ENCODE results near the gene LRRC7.
"Not testable (repeated sequence)": the region's sequence is repeated elsewhere in the genome, so short reads cannot be mapped to it uniquely, and the experiment has no call there.

Gene LRRC7

DNA sequence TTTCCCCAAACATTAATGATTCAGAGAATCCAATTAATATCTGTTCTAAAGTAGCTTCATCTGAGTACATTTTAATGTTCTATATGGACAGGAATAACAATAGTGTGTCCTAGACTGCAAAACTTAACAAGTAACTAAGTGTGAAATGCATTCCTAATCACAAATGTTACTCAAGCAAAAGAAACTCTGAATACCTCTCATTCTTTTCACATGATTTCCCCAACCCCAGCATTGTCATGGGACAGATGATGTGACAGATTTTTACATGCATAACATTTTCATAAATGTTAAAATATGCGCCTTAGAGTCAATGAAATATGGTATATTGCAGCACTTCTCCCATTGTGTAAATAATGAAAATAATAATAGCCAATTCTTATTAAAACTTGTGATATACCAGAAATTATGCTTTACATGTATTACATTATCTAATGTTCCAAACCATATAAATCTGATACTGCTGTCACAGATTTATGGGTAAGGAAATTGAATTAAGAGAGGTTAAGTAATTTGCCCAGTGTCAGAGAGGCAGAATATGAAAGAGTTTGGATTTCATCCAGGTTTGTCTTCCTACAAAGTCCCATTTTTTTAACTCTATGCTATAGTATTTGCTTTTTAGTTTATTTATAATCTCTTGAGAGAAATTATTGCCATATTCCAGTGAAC, 269.4 kb downstream of the LRRC7 start:
- DNase-seq: no peak
- Mint-ChIP-seq H3K4me1 (no peaks in the 10 kb centered on the region), H3K27me3 (no peaks in the 10 kb centered on the region), H3K27ac (no peak overlapping the region), H3K4me3 (no peak overlapping the region), H3K9me3 (peaks cover 0 to 6% of the 10 kb centered on the region in 2 donors)
- no peak for ATAC-seq

- H3K27ac Mint-ChIP-seq: no peak overlapping the region
- H3K4me3 Mint-ChIP-seq: no peak overlapping the region
Measured at GRCh38 chr1:69842326-69842725, 274.6 kb downstream of the LRRC7 start.

GRCh38 chr1:69845655-69846054, 277.9 kb downstream of the LRRC7 start:
- no peak overlapping the region for H3K27ac Mint-ChIP-seq
- no peak overlapping the region for H3K4me3 Mint-ChIP-seq
- DNase-seq: no peak
- no peaks in the 10 kb centered on the region for H3K27me3 Mint-ChIP-seq
- no peak for ATAC-seq
- H3K4me1 Mint-ChIP-seq: no peaks in the 10 kb centered on the region
- H3K9me3 Mint-ChIP-seq: peaks cover 7 to 10% of the 10 kb centered on the region in 2 donors

More at GRCh38 chr1:69842326-69842725, 274.6 kb downstream of the LRRC7 start:
- Mint-ChIP-seq H3K4me1 (no peaks in the 10 kb centered on the region), H3K9me3 (peaks cover 1 to 5% of the 10 kb centered on the region in 2 donors), H3K27me3 (no peaks in the 10 kb centered on the region)
- DNase-seq: no peak
- no peak for ATAC-seq

DNA sequence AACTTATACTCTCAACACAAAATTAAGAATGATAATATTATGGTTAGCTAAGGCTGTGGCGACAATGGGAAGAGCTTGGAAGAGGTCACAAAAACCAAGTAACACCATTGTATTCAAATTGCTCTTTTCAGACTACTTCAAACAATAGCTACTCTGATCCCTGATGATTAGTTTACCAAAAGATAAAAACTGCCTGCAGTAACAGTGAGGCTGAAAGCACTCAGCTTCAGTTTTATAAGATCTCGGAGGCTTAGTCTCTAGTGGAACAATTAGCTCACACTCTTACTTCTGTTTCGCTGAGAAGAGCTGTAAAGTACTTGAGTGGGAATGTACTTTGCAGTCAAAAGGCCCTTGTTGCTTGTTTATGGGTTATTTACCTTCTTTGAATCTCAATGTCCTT, 278.5 kb downstream of the LRRC7 start:
- no peak for ATAC-seq
- Mint-ChIP-seq H3K27me3 (no peaks in the 10 kb centered on the region), H3K9me3 (peaks cover 5 to 7% of the 10 kb centered on the region in 2 donors), H3K4me3 (no peak overlapping the region), H3K27ac (no peak overlapping the region), H3K4me1 (no peaks in the 10 kb centered on the region)
- no peak for DNase-seq

DNA sequence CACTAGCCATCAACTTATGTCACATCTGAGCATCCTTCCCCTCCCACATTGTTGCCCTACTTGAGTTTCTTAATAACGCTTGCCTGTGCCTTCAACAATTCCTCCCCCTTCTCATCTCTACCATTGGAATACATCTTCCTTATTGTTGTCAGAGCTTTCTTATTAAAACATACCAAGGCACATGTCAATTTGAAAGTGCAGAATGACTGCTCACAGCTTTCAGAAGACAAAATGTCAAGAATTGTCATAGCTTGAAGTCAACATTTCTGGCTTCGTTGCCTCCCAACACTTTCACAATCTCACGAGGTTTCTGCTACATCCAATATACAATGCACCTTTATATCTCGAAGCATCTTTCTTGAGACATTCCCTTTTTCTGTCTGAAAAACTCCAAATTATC, 279.9 kb downstream of the LRRC7 start:
- Mint-ChIP-seq H3K27ac (no peak overlapping the region), H3K4me1 (no peaks in the 10 kb centered on the region), H3K9me3 (peaks cover 5 to 7% of the 10 kb centered on the region in 2 donors), H3K27me3 (no peaks in the 10 kb centered on the region), H3K4me3 (no peak overlapping the region)
- DNase-seq: no peak
- no peak for ATAC-seq

DNA sequence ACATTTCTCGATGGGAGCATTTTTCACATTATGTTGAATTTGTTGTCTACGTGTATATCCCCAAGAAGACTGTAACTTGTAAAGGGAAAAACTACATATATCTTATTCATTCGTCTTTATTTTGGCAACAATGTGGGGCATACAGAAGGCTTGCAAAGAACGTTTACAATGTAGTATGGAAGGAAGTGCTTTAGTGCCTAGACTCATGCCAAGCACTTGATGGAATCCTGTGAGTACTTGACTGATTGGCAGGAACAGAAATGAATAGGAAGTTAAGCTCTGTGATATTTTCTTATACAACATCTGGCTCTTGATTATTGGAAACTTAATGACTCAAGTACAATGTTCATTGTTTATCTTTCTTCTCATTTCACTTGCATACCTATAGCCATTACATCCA, 284.4 kb downstream of the LRRC7 start:
- no peak overlapping the region for H3K4me3 Mint-ChIP-seq
- no peaks in the 10 kb centered on the region for H3K4me1 Mint-ChIP-seq
- DNase-seq (no peak), ATAC-seq (no peak)
- H3K27ac Mint-ChIP-seq: no peak overlapping the region
- no peaks in the 10 kb centered on the region for H3K27me3 Mint-ChIP-seq
- peaks cover 7 to 9% of the 10 kb centered on the region in 2 donors for H3K9me3 Mint-ChIP-seq

- H3K9me3 Mint-ChIP-seq: peaks cover 2 to 5% of the 10 kb centered on the region in 2 donors
- no peak overlapping the region for H3K4me3 Mint-ChIP-seq
- H3K27me3 Mint-ChIP-seq: no peaks in the 10 kb centered on the region
- ATAC-seq (no peak), DNase-seq (no peak)
- no peaks in the 10 kb centered on the region for H3K4me1 Mint-ChIP-seq
- H3K27ac Mint-ChIP-seq: no peak overlapping the region
Measured at GRCh38 chr1:69852706-69853105, 285.0 kb downstream of the LRRC7 start.

- H3K4me1 Mint-ChIP-seq: no peaks in the 10 kb centered on the region
- H3K27me3 Mint-ChIP-seq: no peaks in the 10 kb centered on the region
Measured at GRCh38 chr1:69858534-69858933, 290.8 kb downstream of the LRRC7 start.

DNA sequence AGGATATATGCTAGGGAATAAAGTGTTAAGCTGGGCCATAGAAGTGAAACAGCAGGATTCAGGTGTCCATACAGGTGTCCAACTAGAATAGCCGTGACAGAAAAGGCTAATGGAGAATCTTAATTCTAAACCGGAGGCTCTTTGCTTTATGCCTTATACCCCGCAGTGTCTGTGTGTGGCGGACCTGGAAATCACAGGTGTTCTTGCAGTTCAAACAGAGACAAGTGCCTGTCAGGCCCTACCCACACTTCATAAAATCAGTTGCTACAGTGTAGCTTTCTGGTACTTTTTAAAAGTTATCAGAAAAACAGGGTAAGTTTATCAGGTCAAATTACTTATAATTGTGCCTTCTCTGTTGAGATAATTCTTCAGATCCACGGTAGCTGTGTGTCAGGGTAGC, 293.9 kb downstream of the LRRC7 start:
- no peak overlapping the region for H3K4me3 Mint-ChIP-seq

More at GRCh38 chr1:69858534-69858933, 290.8 kb downstream of the LRRC7 start:
- no peak overlapping the region for H3K4me3 Mint-ChIP-seq
- no peak overlapping the region for H3K27ac Mint-ChIP-seq
- DNase-seq (no peak), ATAC-seq (no peak)
- peaks cover 0 to 8% of the 10 kb centered on the region in 2 donors for H3K9me3 Mint-ChIP-seq

DNA sequence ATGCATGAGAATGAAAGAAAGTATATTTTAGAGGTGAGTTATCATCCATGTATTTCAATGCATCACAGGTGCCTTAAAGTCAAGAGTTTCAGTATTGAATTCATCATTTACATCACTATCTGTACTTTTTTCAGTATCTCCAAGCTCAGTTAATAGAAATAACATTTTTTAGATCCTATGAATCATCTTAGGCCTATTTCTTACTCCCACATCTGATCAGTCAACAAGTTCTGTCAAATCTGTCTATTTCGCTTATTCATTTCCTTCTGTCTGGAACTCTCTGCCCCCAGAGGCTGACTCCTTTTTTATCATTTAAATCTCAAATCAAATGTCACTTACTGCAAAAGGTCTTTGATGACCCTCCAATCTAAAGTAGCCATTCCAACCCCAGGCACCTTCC, 295.2 kb downstream of the LRRC7 start:
- Mint-ChIP-seq H3K9me3 (peaks cover 0 to 14% of the 10 kb centered on the region in 2 donors), H3K4me1 (no peaks in the 10 kb centered on the region), H3K27me3 (no peaks in the 10 kb centered on the region), H3K4me3 (no peak overlapping the region), H3K27ac (no peak overlapping the region)
- ATAC-seq (no peak), DNase-seq (no peak)

More for the DNA sequence above, 293.9 kb downstream of the LRRC7 start:
- no peak for ATAC-seq
- Mint-ChIP-seq H3K27ac (no peak overlapping the region), H3K27me3 (no peaks in the 10 kb centered on the region), H3K9me3 (peaks cover 0 to 9% of the 10 kb centered on the region in 2 donors), H3K4me1 (no peaks in the 10 kb centered on the region)
- DNase-seq: no peak

- H3K9me3 Mint-ChIP-seq: peaks cover 0 to 18% of the 10 kb centered on the region in 2 donors
- no peak overlapping the region for H3K4me3 Mint-ChIP-seq
- no peak for DNase-seq
- no peak overlapping the region for H3K27ac Mint-ChIP-seq
- no peak for ATAC-seq
- H3K4me1 Mint-ChIP-seq: no peaks in the 10 kb centered on the region
- H3K27me3 Mint-ChIP-seq: no peaks in the 10 kb centered on the region
Measured at GRCh38 chr1:69863704-69864103, 296.0 kb downstream of the LRRC7 start.

DNA sequence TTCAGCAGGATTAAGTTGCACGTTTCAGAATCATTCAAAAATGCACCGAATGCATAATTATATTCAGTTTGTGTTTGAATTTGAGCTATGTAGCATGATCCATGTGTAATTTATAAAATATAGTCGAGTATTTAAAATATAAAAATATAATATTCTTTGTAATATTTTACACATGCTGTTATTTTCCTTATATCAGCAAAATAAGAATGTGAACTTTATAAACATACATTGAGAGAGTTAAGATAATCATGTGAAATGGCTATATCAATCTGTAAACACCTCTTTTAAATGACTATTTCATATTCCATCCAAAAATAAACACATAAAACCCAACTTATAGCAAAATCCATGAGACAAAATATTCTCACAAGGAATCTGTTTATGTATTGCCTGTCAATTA, 303.7 kb downstream of the LRRC7 start:
- H3K27me3 Mint-ChIP-seq: no peaks in the 10 kb centered on the region
- H3K9me3 Mint-ChIP-seq: peaks cover 0 to 9% of the 10 kb centered on the region in 2 donors
- H3K4me3 Mint-ChIP-seq: no peak overlapping the region
- DNase-seq: no peak
- no peaks in the 10 kb centered on the region for H3K4me1 Mint-ChIP-seq
- ATAC-seq: no peak
- H3K27ac Mint-ChIP-seq: no peak overlapping the region

DNA sequence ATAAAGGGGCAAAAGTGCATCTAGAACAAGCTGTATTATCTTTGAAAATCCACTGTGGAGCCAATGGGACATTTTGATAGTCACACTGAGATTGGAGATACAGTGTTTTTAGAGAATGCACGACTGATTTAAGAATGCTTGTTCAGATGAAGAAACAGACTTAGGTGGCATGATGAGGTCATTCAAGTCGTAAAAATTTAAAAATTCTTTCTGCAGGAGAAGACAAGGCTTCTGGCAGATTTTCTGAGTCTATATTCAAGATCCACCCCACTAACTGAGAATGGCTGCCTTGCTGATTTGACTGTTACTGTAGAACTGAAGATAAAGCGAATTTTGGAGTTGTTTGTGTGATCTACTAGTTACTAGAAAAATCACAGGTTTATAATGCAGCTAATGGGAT, 310.6 kb downstream of the LRRC7 start:
- H3K4me3 Mint-ChIP-seq: no peak overlapping the region
- ATAC-seq: no peak
- no peaks in the 10 kb centered on the region for H3K27me3 Mint-ChIP-seq
- H3K4me1 Mint-ChIP-seq: no peaks in the 10 kb centered on the region
- no peak for DNase-seq
- H3K27ac Mint-ChIP-seq: no peak overlapping the region
- peaks cover 10 to 11% of the 10 kb centered on the region in 2 donors for H3K9me3 Mint-ChIP-seq

DNA sequence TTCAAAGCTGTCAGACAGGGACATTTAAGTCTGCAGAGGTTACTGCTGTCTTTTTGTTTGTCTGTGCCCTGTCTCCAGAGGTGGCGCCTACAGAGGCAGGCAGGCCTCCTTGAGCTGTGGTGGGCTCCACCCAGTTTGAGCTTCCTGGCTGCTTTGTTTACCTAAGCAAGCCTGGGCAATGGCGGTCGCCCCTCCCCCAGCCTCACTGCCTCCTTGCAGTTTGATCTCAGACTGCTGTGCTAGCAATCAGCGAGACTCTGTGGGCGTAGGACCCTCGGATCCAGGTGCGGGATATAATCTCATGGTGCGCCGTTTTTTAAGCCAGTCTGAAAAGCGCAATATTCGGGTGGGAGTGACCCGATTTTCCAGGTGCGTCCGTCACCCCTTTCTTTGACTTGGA, 320.3 kb downstream of the LRRC7 start:
- DNase-seq, H3K27ac Mint-ChIP-seq, ATAC-seq, H3K4me1 Mint-ChIP-seq, H3K4me3 Mint-ChIP-seq, H3K9me3 Mint-ChIP-seq, H3K27me3 Mint-ChIP-seq: not testable (repeated sequence)

- Mint-ChIP-seq H3K27me3 (no peaks in the 10 kb centered on the region), H3K4me3 (no peak overlapping the region), H3K4me1 (no peaks in the 10 kb centered on the region), H3K27ac (no peak overlapping the region), H3K9me3 (peaks cover 8 to 10% of the 10 kb centered on the region in 2 donors)
- no peak for DNase-seq
- ATAC-seq: no peak
Measured at GRCh38 chr1:69888657-69889056, 320.9 kb downstream of the LRRC7 start.

DNA sequence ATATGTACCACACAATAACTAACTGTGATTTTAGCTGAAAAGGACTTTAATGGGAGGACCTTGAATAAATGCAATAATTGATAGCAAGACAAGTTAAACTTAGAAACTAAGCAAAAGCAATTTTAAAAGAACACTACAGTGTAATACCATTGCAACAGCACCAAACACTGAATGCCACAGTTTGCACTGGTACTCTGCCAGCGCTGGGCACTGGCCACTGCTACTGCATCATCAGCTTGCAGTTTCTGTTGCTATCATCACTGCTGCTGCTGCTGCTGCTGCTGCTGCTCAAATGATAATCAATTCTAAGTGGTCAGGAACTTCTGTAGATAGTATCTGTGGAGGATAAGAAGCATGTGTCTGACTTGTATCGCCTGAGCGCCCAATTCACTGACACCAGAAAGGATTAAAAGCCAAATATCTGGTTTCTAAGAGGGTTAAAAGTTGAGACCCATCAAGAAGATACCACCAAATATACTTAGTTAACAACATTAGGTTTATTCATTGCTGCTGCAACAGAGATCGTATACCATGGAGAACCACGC, 330.8 kb downstream of the LRRC7 start:
- H3K27me3 Mint-ChIP-seq: no peaks in the 10 kb centered on the region
- no peaks in the 10 kb centered on the region for H3K9me3 Mint-ChIP-seq
- H3K27ac Mint-ChIP-seq: no peak overlapping the region
- H3K4me1 Mint-ChIP-seq: no peaks in the 10 kb centered on the region
- DNase-seq: no peak
- no peak overlapping the region for H3K4me3 Mint-ChIP-seq
- no peak for ATAC-seq
